IPS-18a (cell line): ENCODE results near the gene AKR1B15.
"Not testable (repeated sequence)": the region's sequence is repeated elsewhere in the genome, so short reads cannot be mapped to it uniquely, and the experiment has no call there.

Source experiments
- H3K27ac ChIP-seq: one replicate; pipeline ENCODE4 v1.5.1; 2013; ENCODE audit warnings: low read length
- H3K27me3 ChIP-seq: one replicate; pipeline ENCODE4 v1.6.1; 2013; ENCODE audit warnings: mild to moderate bottlenecking, low read length; ENCODE audit not compliant: control insufficient read depth, insufficient read depth
- H3K36me3 ChIP-seq: one replicate; pipeline ENCODE4 v1.6.1; 2013; ENCODE audit warnings: low read depth, low read length; ENCODE audit not compliant: control insufficient read depth
- H3K4me1 ChIP-seq: one replicate; pipeline ENCODE4 v1.6.1; 2013; ENCODE audit warnings: low read depth, low read length; ENCODE audit not compliant: control insufficient read depth
- H3K4me3 ChIP-seq: one replicate; pipeline ENCODE4 v1.5.1; 2013; ENCODE audit warnings: low read length
- H3K9ac ChIP-seq: one replicate; pipeline ENCODE4 v1.6.1; 2013; ENCODE audit warnings: mild to moderate bottlenecking, low read length, moderate library complexity
- H3K9me3 ChIP-seq: one replicate; pipeline ENCODE4 v1.6.1; 2013; ENCODE audit warnings: low read depth, low read length; ENCODE audit not compliant: control insufficient read depth

Gene AKR1B15

GRCh38 chr7:134533288-134533771 lies 15.6 kb upstream of the AKR1B15 start:
- H3K9me3 ChIP-seq = no peaks in the 10 kb centered on the region
- H3K36me3 ChIP-seq = no peaks in the 10 kb centered on the region
- no peaks in the 10 kb centered on the region for H3K27me3 ChIP-seq
- H3K4me1 ChIP-seq = no peaks in the 10 kb centered on the region
- H3K9ac ChIP-seq = no peak overlapping the region
- H3K4me3 ChIP-seq = no peak overlapping the region
- H3K27ac ChIP-seq = no peak overlapping the region

- no peak overlapping the region for H3K9ac ChIP-seq
- H3K36me3 ChIP-seq = no peaks in the 10 kb centered on the region
- no peaks in the 10 kb centered on the region for H3K27me3 ChIP-seq
- H3K4me1 ChIP-seq = no peaks in the 10 kb centered on the region
- no peak overlapping the region for H3K4me3 ChIP-seq
- H3K27ac ChIP-seq = no peak overlapping the region
- no peaks in the 10 kb centered on the region for H3K9me3 ChIP-seq
Measured at GRCh38 chr7:134534633-134535032, 14.3 kb upstream of the AKR1B15 start.

GRCh38 chr7:134535272-134535918 lies 13.5 kb upstream of the AKR1B15 start:
- no peaks in the 10 kb centered on the region for H3K9me3 ChIP-seq
- H3K4me1 ChIP-seq = no peaks in the 10 kb centered on the region
- no peaks in the 10 kb centered on the region for H3K36me3 ChIP-seq

GRCh38 chr7:134535919-134536299 lies 13.0 kb upstream of the AKR1B15 start:
- Histone ChIP-seq H3K36me3 (no peaks in the 10 kb centered on the region), H3K9ac (no peak overlapping the region), H3K4me3 (no peak overlapping the region), H3K9me3 (no peaks in the 10 kb centered on the region), H3K4me1 (no peaks in the 10 kb centered on the region), H3K27me3 (no peaks in the 10 kb centered on the region), H3K27ac (no peak overlapping the region)

More at GRCh38 chr7:134535272-134535918, 13.5 kb upstream of the AKR1B15 start:
- Histone ChIP-seq H3K27me3 (no peaks in the 10 kb centered on the region), H3K27ac (no peak overlapping the region), H3K9ac (no peak overlapping the region), H3K4me3 (no peak overlapping the region)

- not testable (repeated sequence) for H3K36me3 ChIP-seq, H3K27me3 ChIP-seq, H3K4me3 ChIP-seq, H3K27ac ChIP-seq, H3K9ac ChIP-seq, H3K9me3 ChIP-seq, H3K4me1 ChIP-seq
Measured at GRCh38 chr7:134536558-134536957, 12.4 kb upstream of the AKR1B15 start.

GRCh38 chr7:134537273-134537781 lies 11.6 kb upstream of the AKR1B15 start:
- not testable (repeated sequence) for H3K4me3 ChIP-seq, H3K9ac ChIP-seq, H3K27me3 ChIP-seq, H3K27ac ChIP-seq, H3K9me3 ChIP-seq, H3K4me1 ChIP-seq, H3K36me3 ChIP-seq

- Histone ChIP-seq H3K9ac (no peak overlapping the region), H3K36me3 (no peaks in the 10 kb centered on the region), H3K27ac (no peak overlapping the region), H3K4me3 (no peak overlapping the region), H3K9me3 (no peaks in the 10 kb centered on the region), H3K27me3 (no peaks in the 10 kb centered on the region), H3K4me1 (no peaks in the 10 kb centered on the region)
Measured at GRCh38 chr7:134539380-134540004, 9.4 kb upstream of the AKR1B15 start.

GRCh38 chr7:134541501-134542194 lies 7.3 kb upstream of the AKR1B15 start:
- H3K36me3 ChIP-seq, H3K27me3 ChIP-seq, H3K9me3 ChIP-seq, H3K4me1 ChIP-seq, H3K4me3 ChIP-seq, H3K27ac ChIP-seq, H3K9ac ChIP-seq: not testable (repeated sequence)

- Histone ChIP-seq H3K4me1 (peaks cover 12% of the 10 kb centered on the region), H3K36me3 (no peaks in the 10 kb centered on the region), H3K27me3 (no peaks in the 10 kb centered on the region), H3K9me3 (no peaks in the 10 kb centered on the region), H3K27ac (no peak overlapping the region), H3K4me3 (no peak overlapping the region), H3K9ac (no peak overlapping the region)
Measured at GRCh38 chr7:134542195-134542771, 6.6 kb upstream of the AKR1B15 start.

- Histone ChIP-seq H3K4me1 (peaks cover 18% of the 10 kb centered on the region), H3K27me3 (no peaks in the 10 kb centered on the region), H3K36me3 (no peaks in the 10 kb centered on the region)
Measured at GRCh38 chr7:134545380-134545779, 3.5 kb upstream of the AKR1B15 start.

GRCh38 chr7:134545918-134546317 lies 3.0 kb upstream of the AKR1B15 start:
- Histone ChIP-seq H3K4me3 (no peak overlapping the region), H3K27ac (no peak overlapping the region), H3K36me3 (no peaks in the 10 kb centered on the region), H3K9me3 (no peaks in the 10 kb centered on the region), H3K9ac (no peak overlapping the region), H3K4me1 (peaks cover 18% of the 10 kb centered on the region), H3K27me3 (no peaks in the 10 kb centered on the region)

More at GRCh38 chr7:134545380-134545779, 3.5 kb upstream of the AKR1B15 start:
- H3K27ac ChIP-seq = no peak overlapping the region
- H3K9me3 ChIP-seq = no peaks in the 10 kb centered on the region
- no peak overlapping the region for H3K4me3 ChIP-seq
- H3K9ac ChIP-seq = no peak overlapping the region
